ENCODE measurements around the gene HDDC3. TPM values are rescaled to one million over a fixed set of nuclear protein-coding genes. Genes with fewer than 3 reads are reported as not detected.

HDDC3 gene
- polyA plus RNA-seq (10.6 to 12.1 TPM (median 11.8 TPM) in 3 replicates), polyA minus RNA-seq (4.4 to 7.2 TPM (median 6.5 TPM) in 3 replicates)
- polyA plus RNA-seq (2011; ENCODE audit: low read depth): 14.6 TPM
- polyA plus RNA-seq (2011; cell fraction: cytosol; rRNA removed): 7.7 and 9.8 TPM in 2 replicates
- 6.4 and 7.6 TPM in 2 replicates for polyA plus RNA-seq (2011; cell fraction: nucleus; rRNA removed)
- polyA plus RNA-seq (2012; ENCODE audit: low replicate concordance): 9.4 and 12.4 TPM in 2 replicates
- 9.4 TPM for polyA minus RNA-seq (2011; cell fraction: cytosol; rRNA and poly(A)+ RNA removed)
- polyA minus RNA-seq (2011; cell fraction: nucleus; rRNA and poly(A)+ RNA removed): 2.2 and 4.1 TPM in 2 replicates

DNA sequence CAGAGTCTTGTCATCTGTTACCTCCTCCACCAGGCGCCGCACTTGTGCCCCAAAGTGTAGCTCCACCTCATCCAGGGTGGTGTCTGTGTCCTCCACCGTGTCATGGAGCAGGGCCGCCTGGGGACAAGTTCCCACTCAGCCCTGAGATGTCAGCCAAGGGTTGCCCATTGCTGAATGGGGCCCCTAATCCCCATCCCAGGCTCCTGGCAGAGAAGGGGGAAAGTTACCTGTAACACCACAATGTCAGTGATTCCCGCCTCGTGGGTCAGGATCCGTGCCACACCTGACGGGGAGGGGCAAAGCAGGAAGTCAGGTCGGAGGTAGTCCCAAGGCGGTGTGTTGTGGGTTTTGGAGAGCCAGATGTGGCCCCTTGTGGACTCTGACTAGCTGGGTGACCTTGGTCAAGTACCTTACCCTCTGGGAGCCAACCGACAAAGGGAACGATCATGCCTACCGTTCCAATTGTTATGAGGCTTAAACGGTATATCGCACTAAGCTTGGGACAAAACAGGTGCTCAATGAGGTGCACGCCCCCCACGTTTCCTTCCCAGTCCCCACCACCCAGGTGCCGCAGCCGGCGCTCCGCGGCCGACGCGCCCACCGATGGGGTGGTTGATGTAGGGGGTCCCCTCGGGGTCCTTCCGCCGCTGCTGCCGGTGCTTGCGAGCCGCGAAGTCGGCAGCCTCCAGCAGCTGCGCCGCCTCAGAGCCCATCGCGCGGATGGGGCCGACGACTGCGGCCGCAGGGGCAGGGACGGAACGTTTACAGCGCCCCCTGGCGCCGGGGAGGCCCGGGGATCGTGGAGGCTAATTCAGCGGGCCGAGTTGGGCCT, at the start of gene HDDC3:
HDDC3 (minus strand) TSS at position 722 of the 832 bp plus-strand sequence; CDS start at position 713, 9 bp downstream.
- H3K9ac ChIP-seq (ENCODE audit: control insufficient read depth, extremely low read depth, insufficient read depth, low read length): peak within 1 kb of the TSS; percentile 76
- DNase-seq (ENCODE audit: low read depth, low spot score) (peak; percentile 72), FAIRE-seq (no peak)
- no peaks in the 10 kb centered on the region for H3K27me3 ChIP-seq (ENCODE audit: control insufficient read depth, extremely low read depth, insufficient read depth, low read length)
- H3K27ac ChIP-seq (ENCODE audit: control insufficient read depth, insufficient read depth, low read length): peak within 1 kb of the TSS; percentile 83
- H3K36me3 ChIP-seq (ENCODE audit: control insufficient read depth in 2 of 2, extremely low read depth in 1 of 2, insufficient read depth in 2 of 2, low read length in 2 of 2): peaks cover 3 to 5% of the 10 kb centered on the region in 2 experiments
- peak within 1 kb of the TSS; percentile 90 for H3K4me2 ChIP-seq (ENCODE audit: control insufficient read depth, extremely low read depth, insufficient read depth, low read depth, low read length)
- H3K79me2 ChIP-seq (ENCODE audit: control insufficient read depth, insufficient read depth, low read length): peaks cover 17% of the 10 kb centered on the region
- peaks cover 39% of the 10 kb centered on the region for H3K4me1 ChIP-seq (ENCODE audit: control insufficient read depth, extremely low read depth, insufficient read depth, low read length)
- TF ChIP-seq EZH2 (IDR thresholded peaks at IDR 0.05; ENCODE audit: low read length) (no peak), CTCF (optimal IDR thresholded peaks at IDR 0.05 in 1 of 3, IDR thresholded peaks at IDR 0.05 in 1 of 3, conservative IDR thresholded peaks at IDR 0.05 in 1 of 3; ENCODE audit: extremely low read depth in 1 of 3, insufficient read depth in 2 of 3, low read length in 3 of 3) (peak; percentile 80 to 97 (median 89))
- H3K9me1 ChIP-seq (ENCODE audit: control insufficient read depth, extremely low read depth, insufficient read depth, low read length): no peaks in the 10 kb centered on the region
- no peaks in the 10 kb centered on the region for H3K9me3 ChIP-seq (ENCODE audit: control insufficient read depth, low read depth, low read length)
- H3K4me3 ChIP-seq (ENCODE audit: control insufficient read depth in 2 of 3, extremely low read depth in 1 of 3, insufficient read depth in 2 of 3, low read depth in 1 of 3, low read length in 3 of 3): peak within 1 kb of the TSS; percentile 78 to 91 (median 89)
- dilution Hi-C loops (cut with MboI; ENCODE audit: extremely low pct_ligation_motif_present, low sequenced_read_pairs): no loop called here
- H2AFZ ChIP-seq (ENCODE audit: control insufficient read depth, low read length): peak within 1 kb of the TSS; percentile 92
- no peaks in the 10 kb centered on the region for H4K20me1 ChIP-seq (ENCODE audit: control insufficient read depth, extremely low read depth, insufficient read depth, low read length)

- Histone ChIP-seq H3K4me2 (ENCODE audit: control insufficient read depth, extremely low read depth, insufficient read depth, low read depth, low read length) (no peak overlapping the region), H3K27ac (ENCODE audit: control insufficient read depth, insufficient read depth, low read length) (no peak overlapping the region), H3K9me3 (ENCODE audit: control insufficient read depth, low read depth, low read length) (no peaks in the 10 kb centered on the region), H3K36me3 (ENCODE audit: control insufficient read depth in 2 of 2, extremely low read depth in 1 of 2, insufficient read depth in 2 of 2, low read length in 2 of 2) (peaks cover 2 to 42% of the 10 kb centered on the region in 2 experiments), H4K20me1 (ENCODE audit: control insufficient read depth, extremely low read depth, insufficient read depth, low read length) (no peaks in the 10 kb centered on the region), H3K9ac (ENCODE audit: control insufficient read depth, extremely low read depth, insufficient read depth, low read length) (no peak overlapping the region), H3K4me3 (ENCODE audit: control insufficient read depth in 2 of 3, extremely low read depth in 1 of 3, insufficient read depth in 2 of 3, low read depth in 1 of 3, low read length in 3 of 3) (no peak overlapping the region), H2AFZ (ENCODE audit: control insufficient read depth, low read length) (no peak overlapping the region), H3K79me2 (ENCODE audit: control insufficient read depth, insufficient read depth, low read length) (peaks cover 33% of the 10 kb centered on the region), H3K4me1 (ENCODE audit: control insufficient read depth, extremely low read depth, insufficient read depth, low read length) (no peaks in the 10 kb centered on the region), H3K9me1 (ENCODE audit: control insufficient read depth, extremely low read depth, insufficient read depth, low read length) (peaks cover 4% of the 10 kb centered on the region), H3K27me3 (ENCODE audit: control insufficient read depth, extremely low read depth, insufficient read depth, low read length) (no peaks in the 10 kb centered on the region)
- DNase-seq (ENCODE audit: low read depth, low spot score) (no peak), FAIRE-seq (no peak)
- no peak for TF ChIP-seq EZH2 (IDR thresholded peaks at IDR 0.05; ENCODE audit: low read length)
- no peak for TF ChIP-seq CTCF (optimal IDR thresholded peaks at IDR 0.05 in 1 of 3, IDR thresholded peaks at IDR 0.05 in 1 of 3, conservative IDR thresholded peaks at IDR 0.05 in 1 of 3; ENCODE audit: extremely low read depth in 1 of 3, insufficient read depth in 2 of 3, low read length in 3 of 3)
- dilution Hi-C loops (cut with MboI; ENCODE audit: extremely low pct_ligation_motif_present, low sequenced_read_pairs): no loop called here
These were observed 49.8 kb upstream of the HDDC3 start for GRCh38 chr15:90982135-90982534.
